ENCODE results near the gene ABCC1. TPM values are rescaled to one million over a fixed set of nuclear protein-coding genes. Genes with fewer than 3 reads are reported as not detected.
"Not testable (repeated sequence)": the region's sequence is repeated elsewhere in the genome, so short reads cannot be mapped to it uniquely, and the experiment has no call there.

ABCC1 gene
- total RNA-seq, 2 donors from 2014 or later = 66.0 to 67.0 TPM

DNA sequence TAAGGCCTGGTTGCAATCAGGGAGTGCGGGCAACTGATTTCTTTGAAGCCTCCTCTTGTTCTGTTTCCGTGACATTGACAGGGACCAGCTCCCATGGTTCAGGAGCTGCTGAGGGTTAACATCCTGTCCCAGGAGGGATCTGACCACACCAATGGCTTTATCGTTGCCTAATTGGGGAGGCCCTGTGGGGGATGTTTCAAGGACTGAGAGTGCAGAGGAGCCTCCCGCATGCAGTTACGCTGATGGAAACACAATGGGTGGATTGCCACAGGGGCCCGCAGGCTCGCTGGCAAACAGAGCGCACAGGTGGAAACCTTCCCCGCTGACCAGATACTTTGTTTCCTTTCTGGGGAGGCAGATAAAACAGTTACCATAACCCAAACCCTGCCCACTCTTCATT is 23.8 kb upstream of the ABCC1 start:
- no peak overlapping the region for H3K4me3 Mint-ChIP-seq
- H3K36me3 Mint-ChIP-seq (ENCODE audit: low read depth) = no peaks in the 10 kb centered on the region
- no peaks in the 10 kb centered on the region for H3K9me3 ChIP-seq (ENCODE audit: control insufficient read depth, low read length, poor library complexity, severe bottlenecking)
- H3K27ac Mint-ChIP-seq = no peak overlapping the region
- no peaks in the 10 kb centered on the region for H3K27me3 Mint-ChIP-seq
- ATAC-seq (no peak), DNase-seq (no peak)
- H3K4me1 Mint-ChIP-seq = no peaks in the 10 kb centered on the region

DNA sequence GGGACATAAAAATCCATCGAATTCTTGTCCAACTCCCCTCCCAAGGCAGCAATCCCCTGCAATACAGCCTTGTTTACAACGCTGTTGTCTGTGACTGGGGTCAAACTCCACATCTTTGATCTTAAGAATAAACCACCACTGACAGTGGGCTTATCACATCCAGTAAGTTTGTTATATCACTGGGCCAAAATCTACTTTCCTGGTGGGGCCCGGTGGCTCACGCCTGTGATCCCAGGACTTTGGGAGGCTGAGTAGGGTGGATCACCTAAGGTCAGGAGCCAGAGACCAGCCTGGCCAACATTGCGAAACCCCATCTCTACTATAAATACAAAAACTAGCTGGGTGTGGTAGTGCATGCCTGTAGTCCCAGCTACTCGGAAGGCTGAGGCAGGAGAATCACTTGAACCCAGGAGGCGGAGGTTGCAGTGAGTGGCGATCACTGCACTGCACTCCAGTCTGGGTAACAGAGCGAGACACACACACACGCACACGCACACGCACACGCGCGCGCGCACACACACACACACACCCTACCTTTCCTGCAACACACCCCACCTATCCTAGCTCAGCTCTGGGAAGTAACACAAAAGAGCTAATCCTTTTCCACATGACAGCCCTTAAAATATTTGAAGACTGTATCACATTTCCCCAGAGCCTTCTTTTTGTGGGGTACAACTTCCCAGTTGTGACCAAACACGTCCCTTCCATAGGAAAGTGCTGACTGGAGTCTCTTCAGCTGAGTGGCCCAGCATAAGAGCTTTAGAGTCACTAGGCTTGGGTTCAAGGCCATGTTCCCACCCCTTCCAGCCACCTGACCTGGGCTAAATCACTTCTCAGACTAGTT is 20.9 kb upstream of the ABCC1 start:
- H3K4me1 Mint-ChIP-seq = no peaks in the 10 kb centered on the region
- no peak overlapping the region for H3K27ac Mint-ChIP-seq
- H3K4me3 Mint-ChIP-seq = no peak overlapping the region
- H3K9me3 ChIP-seq (ENCODE audit: control insufficient read depth, low read length, poor library complexity, severe bottlenecking) = no peaks in the 10 kb centered on the region
- no peaks in the 10 kb centered on the region for H3K27me3 Mint-ChIP-seq
- DNase-seq (no peak), ATAC-seq (no peak)
- H3K36me3 Mint-ChIP-seq (ENCODE audit: low read depth) = no peaks in the 10 kb centered on the region

- Mint-ChIP-seq H3K36me3 (ENCODE audit: low read depth) (no peaks in the 10 kb centered on the region), H3K4me1 (no peaks in the 10 kb centered on the region), H3K27me3 (no peaks in the 10 kb centered on the region), H3K27ac (no peak overlapping the region), H3K4me3 (no peak overlapping the region)
- H3K9me3 ChIP-seq (ENCODE audit: control insufficient read depth, low read length, poor library complexity, severe bottlenecking) = no peaks in the 10 kb centered on the region
- ATAC-seq (no peak), DNase-seq (no peak)
These were observed 16.5 kb upstream of the ABCC1 start for GRCh38 chr16:15932939-15933338.

GRCh38 chr16:15933781-15934180 is 15.6 kb upstream of the ABCC1 start:
- no peak overlapping the region for H3K4me3 Mint-ChIP-seq
- no peaks in the 10 kb centered on the region for H3K36me3 Mint-ChIP-seq (ENCODE audit: low read depth)
- no peaks in the 10 kb centered on the region for H3K9me3 ChIP-seq (ENCODE audit: control insufficient read depth, low read length, poor library complexity, severe bottlenecking)
- no peaks in the 10 kb centered on the region for H3K27me3 Mint-ChIP-seq
- no peak overlapping the region for H3K27ac Mint-ChIP-seq
- DNase-seq (no peak), ATAC-seq (no peak)
- no peaks in the 10 kb centered on the region for H3K4me1 Mint-ChIP-seq

- H3K27ac Mint-ChIP-seq = no peak overlapping the region
- no peak overlapping the region for H3K4me3 Mint-ChIP-seq
- H3K27me3 Mint-ChIP-seq = no peaks in the 10 kb centered on the region
- ATAC-seq = no peak
- DNase-seq = no peak
- H3K36me3 Mint-ChIP-seq (ENCODE audit: low read depth) = no peaks in the 10 kb centered on the region
- H3K4me1 Mint-ChIP-seq = no peaks in the 10 kb centered on the region
- H3K9me3 ChIP-seq (ENCODE audit: control insufficient read depth, low read length, poor library complexity, severe bottlenecking) = no peaks in the 10 kb centered on the region
These were observed 14.4 kb upstream of the ABCC1 start for GRCh38 chr16:15934991-15935390.

- not testable (repeated sequence) for H3K27me3 Mint-ChIP-seq; H3K9me3 ChIP-seq (ENCODE audit: control insufficient read depth, low read length, poor library complexity, severe bottlenecking); H3K36me3 Mint-ChIP-seq (ENCODE audit: low read depth); H3K4me3 Mint-ChIP-seq; DNase-seq; ATAC-seq; H3K4me1 Mint-ChIP-seq
- peak overlapping the region; percentile 53 for H3K27ac Mint-ChIP-seq
These were observed 12.6 kb upstream of the ABCC1 start for GRCh38 chr16:15936809-15937208.

GRCh38 chr16:15942931-15943690 is 6.3 kb upstream of the ABCC1 start:
- DNase-seq (no peak), ATAC-seq (no peak)
- Mint-ChIP-seq H3K4me3 (no peak overlapping the region), H3K27me3 (no peaks in the 10 kb centered on the region), H3K36me3 (ENCODE audit: low read depth) (no peaks in the 10 kb centered on the region), H3K4me1 (peaks cover 9% of the 10 kb centered on the region), H3K27ac (no peak overlapping the region)
- H3K9me3 ChIP-seq (ENCODE audit: control insufficient read depth, low read length, poor library complexity, severe bottlenecking) = no peaks in the 10 kb centered on the region

GRCh38 chr16:15946257-15947044 is 3.0 kb upstream of the ABCC1 start:
- Mint-ChIP-seq H3K27me3 (no peaks in the 10 kb centered on the region), H3K4me3 (no peak overlapping the region), H3K27ac (no peak overlapping the region), H3K36me3 (ENCODE audit: low read depth) (peaks cover 3% of the 10 kb centered on the region), H3K4me1 (peaks cover 20% of the 10 kb centered on the region)
- H3K9me3 ChIP-seq (ENCODE audit: control insufficient read depth, low read length, poor library complexity, severe bottlenecking) = no peaks in the 10 kb centered on the region
- ATAC-seq (no peak), DNase-seq (no peak)

GRCh38 chr16:15947983-15948509 is 1.4 kb upstream of the ABCC1 start:
- DNase-seq = no peak
- Mint-ChIP-seq H3K4me3 (no peak overlapping the region), H3K27ac (peak overlapping the region; percentile 51), H3K27me3 (no peaks in the 10 kb centered on the region), H3K4me1 (peaks cover 28% of the 10 kb centered on the region), H3K36me3 (ENCODE audit: low read depth) (peaks cover 3% of the 10 kb centered on the region)
- H3K9me3 ChIP-seq (ENCODE audit: control insufficient read depth, low read length, poor library complexity, severe bottlenecking) = no peaks in the 10 kb centered on the region
- ATAC-seq = no peak

DNA sequence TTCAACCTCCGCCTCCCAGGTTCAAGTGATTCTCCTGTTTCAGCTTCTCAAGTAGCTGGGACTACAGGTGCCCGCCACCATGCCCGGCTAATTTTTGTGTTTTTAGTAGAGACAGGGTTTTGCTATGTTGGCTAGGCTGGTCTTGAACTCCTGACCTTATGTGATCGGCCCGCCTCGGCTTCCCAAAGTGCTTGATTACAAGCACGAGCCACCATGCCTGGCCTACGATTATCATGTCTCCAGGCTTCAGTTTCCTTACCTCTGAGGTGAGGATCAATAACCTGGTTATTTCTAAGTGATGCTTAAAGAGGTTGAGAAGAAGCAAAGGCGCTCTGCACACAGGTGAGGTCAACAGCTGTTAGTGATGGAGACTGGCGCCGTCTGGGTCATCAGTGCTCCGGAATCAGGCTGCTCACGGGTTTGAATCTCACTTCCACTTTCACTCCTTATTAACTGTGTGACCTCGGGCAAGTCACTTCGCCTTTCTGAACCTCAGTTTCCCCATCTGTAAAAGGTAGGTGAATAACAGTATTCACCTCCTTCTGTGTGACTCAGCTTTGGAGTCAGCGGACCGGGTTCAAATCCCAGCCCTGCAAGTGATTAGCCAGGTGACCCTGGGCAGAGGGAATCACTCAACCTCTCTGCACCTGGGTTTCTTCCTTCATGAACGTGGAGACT is 745 bp upstream of the ABCC1 start:
- Mint-ChIP-seq H3K4me3 (peak overlapping the region; percentile 91), H3K27ac (peak overlapping the region; percentile 93), H3K4me1 (peaks cover 30% of the 10 kb centered on the region), H3K36me3 (ENCODE audit: low read depth) (peaks cover 3% of the 10 kb centered on the region), H3K27me3 (no peaks in the 10 kb centered on the region)
- DNase-seq (no peak), ATAC-seq (no peak)
- H3K9me3 ChIP-seq (ENCODE audit: control insufficient read depth, low read length, poor library complexity, severe bottlenecking) = no peaks in the 10 kb centered on the region

- Mint-ChIP-seq H3K4me3 (peak overlapping the region; percentile 96), H3K27ac (peak overlapping the region; percentile 95), H3K4me1 (peaks cover 35% of the 10 kb centered on the region), H3K27me3 (no peaks in the 10 kb centered on the region), H3K36me3 (ENCODE audit: low read depth) (peaks cover 4% of the 10 kb centered on the region)
- no peaks in the 10 kb centered on the region for H3K9me3 ChIP-seq (ENCODE audit: control insufficient read depth, low read length, poor library complexity, severe bottlenecking)
- ATAC-seq (peak; percentile 76), DNase-seq (peak; percentile 35 to 53 (median 41))
These were observed 892 bp downstream of the ABCC1 start for GRCh38 chr16:15950161-15950854.

DNA sequence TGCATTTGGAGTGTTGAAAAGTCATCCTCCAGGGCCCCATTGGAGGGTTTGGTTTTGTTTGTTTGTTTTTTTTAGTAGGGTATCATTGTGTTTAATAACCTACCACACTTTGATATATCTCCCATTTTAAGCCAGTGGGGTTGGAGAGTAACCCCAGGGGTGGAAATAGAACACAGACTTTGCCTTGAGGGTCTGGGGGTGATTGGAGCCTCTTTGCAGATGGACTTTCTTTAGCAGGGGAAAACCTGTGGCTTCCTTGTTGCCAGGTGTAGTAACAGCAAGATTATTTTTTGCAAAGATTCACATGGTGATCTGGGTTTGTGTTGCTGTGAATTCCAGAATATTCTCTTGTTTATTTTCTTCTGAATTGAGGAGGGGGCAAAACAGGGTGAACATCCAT is 1.5 kb downstream of the ABCC1 start:
- ATAC-seq = no peak

More for the DNA sequence above, 1.5 kb downstream of the ABCC1 start:
- no peaks in the 10 kb centered on the region for H3K27me3 Mint-ChIP-seq
- H3K36me3 Mint-ChIP-seq (ENCODE audit: low read depth) = peaks cover 4% of the 10 kb centered on the region
- H3K9me3 ChIP-seq (ENCODE audit: control insufficient read depth, low read length, poor library complexity, severe bottlenecking) = no peaks in the 10 kb centered on the region
- DNase-seq = no peak
- H3K27ac Mint-ChIP-seq = peak overlapping the region; percentile 95
- peaks cover 38% of the 10 kb centered on the region for H3K4me1 Mint-ChIP-seq
- peak overlapping the region; percentile 96 for H3K4me3 Mint-ChIP-seq
